Measurements from ENCODE around the gene LY9. TPM values are rescaled to one million over a fixed set of nuclear protein-coding genes. Genes with fewer than 3 reads are reported as not detected.

LY9 gene
- total and polyA plus RNA-seq, 4 donors: 0.21 to 1.5 (median 0.63) TPM

- H3K4me1 ChIP-seq (ENCODE audit: control insufficient read depth in 4 of 4, insufficient read depth in 4 of 4, low read length in 3 of 4): peaks cover 0 to 13% (median 4%) of the 10 kb centered on the region in 4 donors
- no peak overlapping the region for H3K9ac ChIP-seq (ENCODE audit: low read depth in 1 of 2, low read length in 2 of 2)
- no peaks in the 10 kb centered on the region for H3K27me3 ChIP-seq (ENCODE audit: control insufficient read depth in 4 of 4, insufficient read depth in 4 of 4, low read length in 3 of 4)
- TF ChIP-seq GABPA (IDR thresholded peaks at IDR 0.05 in 1 of 2, conservative IDR thresholded peaks at IDR 0.05 in 1 of 2): no peak
- TF ChIP-seq YY1 (IDR thresholded peaks at IDR 0.05): no peak
- no peak for TF ChIP-seq RAD21 (IDR thresholded peaks at IDR 0.05)
- TF ChIP-seq ZBTB33 (IDR thresholded peaks at IDR 0.05): no peak
- no peak for TF ChIP-seq JUND (IDR thresholded peaks at IDR 0.05)
- TF ChIP-seq CTCF (IDR thresholded peaks at IDR 0.05; ENCODE audit: low read depth, low read length, missing input control): no peak
- no peak for TF ChIP-seq RXRA (IDR thresholded peaks at IDR 0.05)
- TF ChIP-seq HNF4G (IDR thresholded peaks at IDR 0.05): no peak
- TF ChIP-seq TAF1 (conservative IDR thresholded peaks at IDR 0.05): no peak
- no peak for TF ChIP-seq FOXA1 (IDR thresholded peaks at IDR 0.05)
- no peak for TF ChIP-seq FOXA2 (IDR thresholded peaks at IDR 0.05)
- DNase-seq (ENCODE audit: low spot score): no peak
- no peak overlapping the region for H3K27ac ChIP-seq (ENCODE audit: low read depth in 1 of 2, low read length in 2 of 2)
- WGBS: 85% methylated on average over 3 of the region's 3 CpGs
- no peaks in the 10 kb centered on the region for H3K36me3 ChIP-seq (ENCODE audit: control insufficient read depth in 4 of 4, insufficient read depth in 3 of 4, low read depth in 1 of 4, low read length in 3 of 4)
- H3K9me3 ChIP-seq (ENCODE audit: control insufficient read depth in 4 of 4, low read length in 3 of 4): no peaks in the 10 kb centered on the region
- no peak overlapping the region for H3K4me3 ChIP-seq (ENCODE audit: low read depth in 1 of 3, low read length in 3 of 3)
These were observed 32.0 kb upstream of the LY9 start for GRCh38 chr1:160763993-160764392.

GRCh38 chr1:160767395-160768294 is 28.3 kb upstream of the LY9 start:
- no peak for DNase-seq (ENCODE audit: low spot score)
- H3K27ac ChIP-seq (ENCODE audit: low read depth in 1 of 2, low read length in 2 of 2): no peak overlapping the region
- H3K27me3 ChIP-seq (ENCODE audit: control insufficient read depth in 4 of 4, insufficient read depth in 4 of 4, low read length in 3 of 4): no peaks in the 10 kb centered on the region
- no peaks in the 10 kb centered on the region for H3K36me3 ChIP-seq (ENCODE audit: control insufficient read depth in 4 of 4, insufficient read depth in 3 of 4, low read depth in 1 of 4, low read length in 3 of 4)
- 73% methylated on average over 8 of the region's 8 CpGs for WGBS
- no peak overlapping the region for H3K4me3 ChIP-seq (ENCODE audit: low read depth in 1 of 3, low read length in 3 of 3)
- no peak overlapping the region for H3K9ac ChIP-seq (ENCODE audit: low read depth in 1 of 2, low read length in 2 of 2)
- H3K4me1 ChIP-seq (ENCODE audit: control insufficient read depth in 4 of 4, insufficient read depth in 4 of 4, low read length in 3 of 4): peaks cover 0 to 5% (median 0%) of the 10 kb centered on the region in 4 donors
- TF ChIP-seq HNF4A (conservative IDR thresholded peaks at IDR 0.05) (no peak), ATF3 (IDR thresholded peaks at IDR 0.05) (no peak), REST (IDR thresholded peaks at IDR 0.05) (no peak), MAX (IDR thresholded peaks at IDR 0.05) (no peak), ZBTB33 (IDR thresholded peaks at IDR 0.05) (no peak), EGR1 (IDR thresholded peaks at IDR 0.05; ENCODE audit: low read depth in 2 of 2) (no peak)
- H3K9me3 ChIP-seq (ENCODE audit: control insufficient read depth in 4 of 4, low read length in 3 of 4): no peaks in the 10 kb centered on the region
